PC-9 (cell line): ENCODE measurements around the gene STC2. TPM values are rescaled to one million over a fixed set of nuclear protein-coding genes. Genes with fewer than 3 reads are reported as not detected.

Experiments used
- BruUV-seq: library from RNA; stranded (reverse); fragments of 400-500 nt; replicated peaks from 2 replicates; lab custom pipeline; 2021; lab: Mats Ljungman, UMichigan
- CTCF ChIA-PET: fragments of 300-600 bp; sonication (Branson Sonifier 250); formaldehyde crosslinking; loops from one replicate; lab custom pipeline; 2022; ENCODE audit warnings: antibody characterized with exemption; lab: Charles Lee
- POLR2A ChIA-PET: fragments of 300-600 bp; sonication (Branson Sonifier 250); formaldehyde crosslinking; loops from one replicate; lab custom pipeline; 2022; ENCODE audit warnings: antibody characterized with exemption; ENCODE audit not compliant: unreplicated experiment; lab: Charles Lee
- DNase-seq, 2 experiments: peaks; one replicate each; pipeline versions ENCODE4 v3.0.0 to v3.0.0-alpha.2; 2015 to 2022; ENCODE audit warnings: mixed read lengths in 1 of 2
- H2AFZ ChIP-seq: fragments of 200-600 bp; sonication (generic); 2 replicates; pipeline ENCODE4 v1.8.1; 2017; ENCODE audit warnings: antibody characterized with exemption
- H3F3A ChIP-seq: fragments of 200-600 bp; sonication (generic); 2 replicates; pipeline ENCODE4 v1.8.1; 2017; ENCODE audit warnings: antibody characterized with exemption, mild to moderate bottlenecking, low read depth; ENCODE audit not compliant: insufficient read depth
- H3K27ac ChIP-seq: fragments of 200-600 bp; sonication (generic); 2 replicates; pipeline ENCODE4 v1.6.1; 2016; ENCODE audit warnings: mixed run types
- H3K27me3 ChIP-seq: fragments of 200-600 bp; sonication (generic); 2 replicates; pipeline ENCODE4 v1.6.1; 2016; ENCODE audit warnings: low read depth, mixed run types; ENCODE audit not compliant: insufficient read depth
- H3K36me3 ChIP-seq: fragments of 200-600 bp; sonication (generic); 2 replicates; pipeline ENCODE4 v1.6.1; 2016; ENCODE audit warnings: low read depth, mixed run types
- H3K4me1 ChIP-seq: fragments of 200-600 bp; sonication (generic); replicated peaks from 2 replicates; pipeline ENCODE4 v1.6.1; 2016; ENCODE audit warnings: mixed run types; ENCODE audit not compliant: insufficient read depth
- H3K4me2 ChIP-seq: fragments of 200-600 bp; sonication (generic); 2 replicates; pipeline ENCODE4 v1.6.1; 2017; ENCODE audit warnings: mixed run types
- H3K4me3 ChIP-seq: fragments of 200-600 bp; sonication (generic); 2 replicates; pipeline ENCODE4 v1.6.1; 2016; ENCODE audit warnings: mixed run types
- H3K79me2 ChIP-seq: fragments of 200-600 bp; sonication (generic); 2 replicates; pipeline ENCODE4 v1.6.1; 2017; ENCODE audit warnings: low read depth, mixed run types
- H3K9me2 ChIP-seq: fragments of 200-600 bp; sonication (generic); 2 replicates; pipeline ENCODE4 v1.8.1; 2017; ENCODE audit warnings: mild to moderate bottlenecking; ENCODE audit not compliant: insufficient read depth
- H3K9me3 ChIP-seq: fragments of 200-600 bp; sonication (generic); 2 replicates; pipeline ENCODE4 v1.8.1; 2016; ENCODE audit warnings: low read depth; ENCODE audit not compliant: insufficient read depth
- H4K20me1 ChIP-seq: fragments of 200-600 bp; sonication (generic); 2 replicates; pipeline ENCODE4 v1.8.1; 2017; ENCODE audit not compliant: insufficient read depth
- EZH2 ChIP-seq: fragments of 200-600 bp; sonication (generic); IDR thresholded peaks from 2 replicates; pipeline ENCODE4 v1.8.0; 2017; ENCODE audit warnings: antibody characterized with exemption, low read depth
- intact Hi-C: fragments of 100-400 bp; cut with micrococcal nuclease; formaldehyde crosslinking; loops from one replicate; pipeline ENCODE4 v1.10.0; 2022; ENCODE audit not compliant: unreplicated experiment
- total RNA-seq: library from RNA; stranded (reverse); gene quantifications from 2 replicates; pipeline ENCODE4 v1.2.3, GENCODE V29; 2021
- TF ChIP-seq, protein P1 (sequence below): fragments of 200-600 bp; sonication (generic); conservative IDR thresholded peaks from 2 replicates; pipeline ENCODE4 v1.6.1; 2017; ENCODE audit warnings: mixed run types, antibody characterized with exemption, mild to moderate bottlenecking, moderate library complexity

Gene STC2
- total RNA-seq, 1 experiment from 2014 or later, result 63.5 TPM

DNA sequence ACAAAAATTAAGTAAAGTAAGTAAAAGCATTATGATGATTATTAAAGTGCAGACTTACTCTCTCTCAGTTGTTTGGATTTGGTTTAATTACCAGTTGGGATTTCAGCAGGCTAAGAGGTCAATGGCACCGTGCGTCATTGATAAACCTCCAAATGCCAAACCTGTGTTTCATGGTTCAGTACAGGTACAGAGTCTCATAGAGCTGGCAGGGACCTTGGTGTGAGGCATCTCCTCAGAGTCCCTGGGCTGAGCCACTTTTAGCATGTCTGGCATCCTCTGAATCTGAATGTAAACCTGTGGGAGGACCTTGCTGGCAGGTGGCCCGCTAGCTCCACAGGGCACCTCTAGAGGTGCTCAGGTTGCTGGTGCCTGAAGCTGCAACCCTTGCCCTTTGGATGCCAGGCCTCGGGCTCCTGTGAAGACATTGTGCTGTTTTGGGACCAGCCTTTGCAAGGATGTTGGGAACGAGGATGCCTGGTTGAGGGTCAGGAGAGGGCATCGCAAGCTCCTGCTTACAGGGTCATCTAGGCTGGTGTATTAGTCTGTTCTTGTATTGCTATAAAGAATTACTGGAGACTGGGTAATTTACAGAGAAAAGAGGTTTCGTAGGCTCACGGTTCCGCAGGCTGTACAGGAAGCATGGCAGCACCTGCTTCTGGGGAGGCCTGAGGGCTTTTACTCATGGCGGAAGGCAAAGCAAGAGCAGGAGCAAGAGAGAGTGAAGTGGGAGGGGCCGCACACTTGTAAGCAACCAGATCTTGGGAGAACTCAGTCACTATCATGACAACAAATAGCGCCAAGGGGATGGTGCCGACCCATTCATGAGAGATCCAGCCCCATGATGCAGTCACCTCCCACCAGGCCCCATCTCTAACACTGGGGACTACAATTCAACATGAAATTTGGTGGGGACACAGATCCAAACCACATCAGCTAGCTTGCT is 14.9 kb upstream of the STC2 start:
- no peak for DNase-seq
- H3K4me2 ChIP-seq, result no peak overlapping the region
- H2AFZ ChIP-seq, result no peak overlapping the region
- POLR2A ChIA-PET, result no interaction called here
- no peaks in the 10 kb centered on the region for H3F3A ChIP-seq
- no peaks in the 10 kb centered on the region for H3K36me3 ChIP-seq
- no peaks in the 10 kb centered on the region for H3K27me3 ChIP-seq
- intact Hi-C loops, result no loop called here
- H4K20me1 ChIP-seq, result no peaks in the 10 kb centered on the region
- TF ChIP-seq EZH2, result no peak
- TF ChIP-seq, protein P1, sequence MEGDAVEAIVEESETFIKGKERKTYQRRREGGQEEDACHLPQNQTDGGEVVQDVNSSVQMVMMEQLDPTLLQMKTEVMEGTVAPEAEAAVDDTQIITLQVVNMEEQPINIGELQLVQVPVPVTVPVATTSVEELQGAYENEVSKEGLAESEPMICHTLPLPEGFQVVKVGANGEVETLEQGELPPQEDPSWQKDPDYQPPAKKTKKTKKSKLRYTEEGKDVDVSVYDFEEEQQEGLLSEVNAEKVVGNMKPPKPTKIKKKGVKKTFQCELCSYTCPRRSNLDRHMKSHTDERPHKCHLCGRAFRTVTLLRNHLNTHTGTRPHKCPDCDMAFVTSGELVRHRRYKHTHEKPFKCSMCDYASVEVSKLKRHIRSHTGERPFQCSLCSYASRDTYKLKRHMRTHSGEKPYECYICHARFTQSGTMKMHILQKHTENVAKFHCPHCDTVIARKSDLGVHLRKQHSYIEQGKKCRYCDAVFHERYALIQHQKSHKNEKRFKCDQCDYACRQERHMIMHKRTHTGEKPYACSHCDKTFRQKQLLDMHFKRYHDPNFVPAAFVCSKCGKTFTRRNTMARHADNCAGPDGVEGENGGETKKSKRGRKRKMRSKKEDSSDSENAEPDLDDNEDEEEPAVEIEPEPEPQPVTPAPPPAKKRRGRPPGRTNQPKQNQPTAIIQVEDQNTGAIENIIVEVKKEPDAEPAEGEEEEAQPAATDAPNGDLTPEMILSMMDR, result no peak
- no peaks in the 10 kb centered on the region for H3K9me2 ChIP-seq
- no TSS peak for BruUV-seq
- no peaks in the 10 kb centered on the region for H3K9me3 ChIP-seq
- H3K4me3 ChIP-seq, result no peak overlapping the region
- no peaks in the 10 kb centered on the region for H3K4me1 ChIP-seq
- H3K79me2 ChIP-seq, result no peaks in the 10 kb centered on the region
- H3K27ac ChIP-seq, result no peak overlapping the region
- CTCF ChIA-PET, result no interaction called here

DNA sequence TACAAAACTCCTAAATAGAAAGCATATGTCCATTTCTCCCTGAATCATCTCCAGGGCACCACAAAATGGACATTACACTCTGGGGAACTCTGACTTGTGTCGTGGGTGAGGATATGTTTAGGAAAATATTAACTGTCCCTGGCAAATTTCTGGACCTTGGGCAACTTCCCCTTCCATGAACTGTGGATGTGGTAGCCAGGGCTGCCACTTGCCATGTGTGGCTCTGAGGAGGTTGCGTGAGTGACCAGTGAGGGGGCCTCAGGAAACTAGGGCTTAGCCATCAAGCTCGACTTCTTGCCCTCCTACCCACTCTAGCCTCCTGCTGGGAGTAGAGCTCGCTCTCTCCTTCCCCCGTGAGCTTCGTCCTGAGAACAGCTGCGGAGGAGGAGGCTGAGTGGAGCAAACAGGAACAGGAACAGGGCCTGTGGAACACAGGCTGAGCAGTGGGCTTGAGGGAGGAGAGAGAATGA is 13.8 kb upstream of the STC2 start:
- no peak overlapping the region for H3K27ac ChIP-seq
- TF ChIP-seq, protein P1, result no peak
- TF ChIP-seq EZH2, result no peak
- H3K27me3 ChIP-seq, result no peaks in the 10 kb centered on the region
- no peak for DNase-seq
- H3K4me3 ChIP-seq, result no peak overlapping the region
- H3K4me1 ChIP-seq, result peaks cover 7% of the 10 kb centered on the region
- no peaks in the 10 kb centered on the region for H3K36me3 ChIP-seq
- no TSS peak for BruUV-seq
- no peak overlapping the region for H2AFZ ChIP-seq
- no peaks in the 10 kb centered on the region for H3F3A ChIP-seq
- no peaks in the 10 kb centered on the region for H4K20me1 ChIP-seq
- no peaks in the 10 kb centered on the region for H3K9me2 ChIP-seq
- no peaks in the 10 kb centered on the region for H3K79me2 ChIP-seq
- H3K4me2 ChIP-seq, result no peak overlapping the region
- intact Hi-C loops, result no loop called here
- POLR2A ChIA-PET, result no interaction called here
- CTCF ChIA-PET, result no interaction called here
- no peaks in the 10 kb centered on the region for H3K9me3 ChIP-seq

DNA sequence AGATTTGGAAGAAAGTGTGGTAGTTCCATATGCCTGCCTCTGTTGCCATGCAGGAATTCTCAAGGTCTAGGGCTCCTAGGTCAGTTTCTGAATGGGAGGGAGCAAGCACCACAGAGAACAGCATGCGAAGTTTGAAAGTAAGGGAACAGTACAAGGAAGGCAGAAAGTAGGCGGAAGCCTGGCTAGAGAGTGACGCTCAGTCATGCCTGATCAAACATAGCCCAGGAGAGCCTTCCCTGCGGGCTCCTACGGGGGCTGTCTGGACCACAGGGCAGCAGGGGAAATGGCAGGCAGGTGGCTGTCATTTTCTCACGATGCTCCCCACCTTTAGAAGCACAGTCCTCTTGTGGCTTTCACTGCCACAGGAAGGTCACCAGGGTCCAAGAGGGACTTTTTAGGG is 12.8 kb upstream of the STC2 start:
- H3K9me3 ChIP-seq, result no peaks in the 10 kb centered on the region
- intact Hi-C loops, result no loop called here
- no peak overlapping the region for H3K27ac ChIP-seq
- no peak overlapping the region for H3K4me2 ChIP-seq
- no peak overlapping the region for H2AFZ ChIP-seq
- H4K20me1 ChIP-seq, result no peaks in the 10 kb centered on the region
- H3K27me3 ChIP-seq, result no peaks in the 10 kb centered on the region
- ChIA-PET POLR2A (no interaction called here), CTCF (no interaction called here)
- DNase-seq, result no peak
- no peaks in the 10 kb centered on the region for H3F3A ChIP-seq
- TF ChIP-seq EZH2, result no peak
- TF ChIP-seq, protein P1, result no peak
- H3K79me2 ChIP-seq, result no peaks in the 10 kb centered on the region
- no peaks in the 10 kb centered on the region for H3K36me3 ChIP-seq
- H3K4me3 ChIP-seq, result no peak overlapping the region
- BruUV-seq, result no TSS peak
- no peaks in the 10 kb centered on the region for H3K9me2 ChIP-seq
- peaks cover 13% of the 10 kb centered on the region for H3K4me1 ChIP-seq
